GM12878 (cell line): ENCODE results near the gene PCSK6. TPM values are rescaled to one million over a fixed set of nuclear protein-coding genes. Genes with fewer than 3 reads are reported as not detected.

Experiments
- ATAC-seq: fragments of 200-7000 bp; cut with Tn5 transposase; 3 replicates; pipeline ENCODE4 v1.9.1; 2020; ENCODE audit warnings: mild to moderate bottlenecking, moderate library complexity
- BruUV-seq: library from RNA; stranded (reverse); fragments of 400-500 nt; replicated peaks from 2 replicates; lab custom pipeline; 2021; lab: Mats Ljungman, UMichigan
- CTCF ChIA-PET: fragments of 300-600 bp; sonication (Branson Sonifier 250); formaldehyde crosslinking; extraction: SDS; loops from one replicate; lab custom pipeline; 2021; ENCODE audit warnings: inconsistent platforms; lab: Yijun Ruan, JAX
- POLR2A ChIA-PET: fragments of 350-600 bp; formaldehyde crosslinking; extraction: SDS; loops from one replicate; lab custom pipeline; 2021; ENCODE audit warnings: inconsistent platforms; lab: Charles Lee
- RAD21 ChIA-PET: fragments of 300-600 bp; sonication (Branson Sonifier 250); formaldehyde crosslinking; loops from one replicate; lab custom pipeline; 2023; ENCODE audit warnings: antibody characterized with exemption; ENCODE audit not compliant: unreplicated experiment; lab: Charles Lee
- SMC1A ChIA-PET: fragments of 300-600 bp; sonication (Branson Sonifier 250); formaldehyde crosslinking; loops from one replicate; lab custom pipeline; 2023; ENCODE audit not compliant: unreplicated experiment, uncharacterized antibody; lab: Charles Lee
- DNase-seq: peaks from one replicate; pipeline ENCODE4 v3.0.0-alpha.2; 2011; ENCODE audit warnings: low read depth, low spot score
- FAIRE-seq: peaks from 3 replicates; lab custom pipeline; 2011; peaks lifted over from hg19 to GRCh38; lab: Jason Lieb, UNC
- H2AFZ ChIP-seq: 2 replicates; pipeline ENCODE4 v1.6.0; 2011; ENCODE audit warnings: low read depth, low read length, control low read depth; ENCODE audit not compliant: control insufficient read depth
- H3K27ac ChIP-seq: 2 replicates; pipeline ENCODE4 v1.5.1; 2011; ENCODE audit warnings: control low read depth; ENCODE audit not compliant: control insufficient read depth, insufficient read depth
- H3K27me3 ChIP-seq, 2 experiments: replicated peaks in 1 of 2; 2 replicates each; pipeline versions ENCODE4 v1.6.0 to v1.6.1; 2011; ENCODE audit warnings: low read length in 1 of 2; ENCODE audit not compliant: control insufficient read depth in 2 of 2, insufficient read depth in 2 of 2
- H3K36me3 ChIP-seq, 2 experiments: 2 replicates each; pipeline ENCODE4 v1.5.1; 2011; ENCODE audit warnings: low read length in 1 of 2; ENCODE audit not compliant: control insufficient read depth in 2 of 2, insufficient read depth in 2 of 2
- H3K4me1 ChIP-seq: 2 replicates; pipeline ENCODE4 v1.6.1; 2011; ENCODE audit warnings: mild to moderate bottlenecking, low read length, moderate library complexity, mixed read lengths; ENCODE audit not compliant: control insufficient read depth, insufficient read depth
- H3K4me2 ChIP-seq: 2 replicates; pipeline ENCODE4 v1.6.0; 2011; ENCODE audit warnings: control low read depth; ENCODE audit not compliant: control insufficient read depth, insufficient read depth
- H3K4me3 ChIP-seq: fragments of 200-600 bp; sonication (generic); 2 replicates; pipeline ENCODE4 v1.5.1; 2016
- H3K79me2 ChIP-seq: 2 replicates; pipeline ENCODE4 v1.6.0; 2011; ENCODE audit warnings: low read length; ENCODE audit not compliant: control insufficient read depth, insufficient read depth
- H3K9ac ChIP-seq: 2 replicates; pipeline ENCODE4 v1.8.0; 2011; ENCODE audit warnings: low read length, control low read depth, mixed read lengths; ENCODE audit not compliant: control insufficient read depth, insufficient read depth
- H3K9me3 ChIP-seq: replicated peaks from 3 replicates; pipeline ENCODE4 v1.5.1; 2011; ENCODE audit warnings: mild to moderate bottlenecking, low read length; ENCODE audit not compliant: control insufficient read depth, insufficient read depth
- H4K20me1 ChIP-seq: 2 replicates; pipeline ENCODE4 v1.6.0; 2011; ENCODE audit not compliant: control insufficient read depth, insufficient read depth
- CREM ChIP-seq: IDR thresholded peaks from 2 replicates; pipeline ENCODE4 v1.6.1; 2014; ENCODE audit warnings: antibody characterized with exemption, low read depth
- JUND ChIP-seq: IDR thresholded peaks from 2 replicates; pipeline ENCODE4 v1.6.1; 2012; ENCODE audit warnings: low read depth, mild to moderate bottlenecking, low read length, improper control_type of control experiment, moderate library complexity
- ZNF384 ChIP-seq: IDR thresholded peaks from 2 replicates; pipeline ENCODE4 v1.6.1; 2012; ENCODE audit warnings: low read depth, mild to moderate bottlenecking, low read length, improper control_type of control experiment, borderline replicate concordance
- WGBS: methylation state at CpG from one replicate; pipeline ENCODE4 v1.1.6; 2016; ENCODE audit warnings: low lambda C conversion rate; ENCODE audit not compliant: insufficient replicate concordance, insufficient coverage; ENCODE audit errors: missing lambda C conversion rate; 5-methylcytosine and 5-hydroxymethylcytosine counted together
- in situ Hi-C: fragments of 300-500 bp; cut with MboI; formaldehyde crosslinking; loops from 9 replicates; pipeline ENCODE4 v1.14.3; 2018; ENCODE audit warnings: mixed read lengths
- intact Hi-C: fragments of 100-400 bp; cut with micrococcal nuclease; formaldehyde crosslinking; loops from one replicate; pipeline ENCODE4 v1.14.2; 2022; ENCODE audit not compliant: unreplicated experiment
- polyA plus RNA-seq, 11 experiments: library from polyadenylated mRNA; depleted of rRNA in 4 of 11; unstranded in 6 of 11; stranded (reverse) in 5 of 11; fragments of >200 nt; fragmentation: Nextera tagmentation in 4 of 11; fragmentation: Illumina TruSeq in 1 of 11; extraction: Ambion mirVana in 4 of 11; extraction: Trizol in 1 of 11; gene quantifications; 1 replicate in 1 of 11; 2 replicates in 10 of 11; pipeline versions ENCODE4 v1.2.1 to v1.2.3, GENCODE V29; 2011 to 2016; ENCODE audit warnings: inconsistent platforms in 2 of 11, missing spikeins in 2 of 11, low read depth in 1 of 11
- total RNA-seq, 4 experiments: library from RNA; depleted of rRNA in 3 of 4; stranded (reverse); fragments of >200 nt in 3 of 4; fragmentation: Illumina TruSeq in 1 of 4; extraction: Trizol in 1 of 4; gene quantifications; 2 replicates each; pipeline versions ENCODE4 v1.2.1 to v1.2.3, GENCODE V29; 2013 to 2021
- TF ChIP-seq, protein P1 (sequence below): fragments of 450-650 bp; IDR thresholded peaks from 2 replicates; pipeline ENCODE4 v1.6.1; 2018; ENCODE audit warnings: mild to moderate bottlenecking, low read depth, moderate library complexity; ENCODE audit not compliant: partially characterized antibody

The PCSK6 gene
- total and polyA plus RNA-seq, 10 of the 15 experiments (the other 5 are each of a cell fraction or from before 2014, with no cell fraction given) = 0.19 to 0.67 (median 0.25) TPM; not detected in 4

DNA sequence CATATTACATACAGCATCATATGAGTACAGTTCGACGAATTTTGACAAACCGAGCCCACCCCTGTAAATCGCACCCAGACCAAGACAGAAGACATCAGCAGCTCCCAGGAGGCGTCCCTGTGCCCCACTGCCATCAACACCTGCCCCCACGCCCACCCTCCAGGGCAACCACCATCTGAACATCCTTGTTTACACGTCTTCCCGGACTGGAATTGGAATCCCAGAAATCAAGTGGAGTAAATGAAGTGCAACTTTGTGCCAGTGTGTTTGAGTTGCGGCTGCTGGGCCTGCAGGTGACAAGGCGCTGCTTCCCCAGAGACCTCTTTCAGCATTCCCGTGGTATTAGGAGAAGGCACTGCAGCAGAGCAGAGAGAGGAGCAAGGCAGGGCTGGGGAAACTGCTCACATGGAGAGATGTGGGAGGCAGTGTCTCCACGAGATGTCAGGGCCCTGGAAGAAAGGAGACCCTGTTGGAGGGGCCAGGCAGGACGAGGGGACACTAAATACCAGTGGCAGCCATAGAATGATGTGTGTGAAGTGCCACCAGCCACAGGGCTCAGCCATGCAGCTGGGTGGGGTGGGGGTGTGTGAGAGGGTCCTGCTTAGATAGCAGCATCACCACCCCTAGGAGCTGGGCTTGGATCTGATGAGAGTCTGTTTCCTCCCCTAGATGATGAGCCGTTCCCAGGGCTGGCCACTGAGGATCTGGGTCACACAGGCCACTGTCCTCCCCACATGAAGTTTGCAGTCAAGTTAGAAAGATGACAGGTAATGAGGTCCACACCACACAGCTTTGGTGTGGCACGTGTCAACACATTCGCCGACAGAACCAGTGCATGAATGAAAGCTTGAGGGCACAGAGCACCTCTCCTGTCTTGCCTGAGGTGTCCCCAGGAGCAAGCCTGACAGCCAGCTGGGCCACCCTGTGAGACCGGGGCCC lies 33.4 kb upstream of the PCSK6 start:
- SMC1A ChIA-PET = no interaction called here
- Histone ChIP-seq H3K9ac (no peak overlapping the region), H3K27ac (no peak overlapping the region), H3K9me3 (no peaks in the 10 kb centered on the region), H4K20me1 (no peaks in the 10 kb centered on the region; the same call in 1 of the 2 replicates), H3K4me1 (no peaks in the 10 kb centered on the region), H3K4me2 (no peak overlapping the region), H3K27me3 (peaks cover 0 to 9% of the 10 kb centered on the region in 2 experiments; a peak in 1 of 4 replicates), H3K36me3 (no peaks in the 10 kb centered on the region), H3K4me3 (no peak overlapping the region), H3K79me2 (no peaks in the 10 kb centered on the region), H2AFZ (no peak overlapping the region)
- RAD21 ChIA-PET = no interaction called here
- in situ Hi-C loops (no loop called here), intact Hi-C loops (no loop called here)
- FAIRE-seq (no peak), ATAC-seq (no peak), DNase-seq (no peak)
- no TSS peak for BruUV-seq
- 30% methylated on average over 18 of the region's 18 CpGs for WGBS
- TF ChIP-seq ZNF384 (no peak), CREM (no peak), JUND (no peak)
- TF ChIP-seq, protein P1, sequence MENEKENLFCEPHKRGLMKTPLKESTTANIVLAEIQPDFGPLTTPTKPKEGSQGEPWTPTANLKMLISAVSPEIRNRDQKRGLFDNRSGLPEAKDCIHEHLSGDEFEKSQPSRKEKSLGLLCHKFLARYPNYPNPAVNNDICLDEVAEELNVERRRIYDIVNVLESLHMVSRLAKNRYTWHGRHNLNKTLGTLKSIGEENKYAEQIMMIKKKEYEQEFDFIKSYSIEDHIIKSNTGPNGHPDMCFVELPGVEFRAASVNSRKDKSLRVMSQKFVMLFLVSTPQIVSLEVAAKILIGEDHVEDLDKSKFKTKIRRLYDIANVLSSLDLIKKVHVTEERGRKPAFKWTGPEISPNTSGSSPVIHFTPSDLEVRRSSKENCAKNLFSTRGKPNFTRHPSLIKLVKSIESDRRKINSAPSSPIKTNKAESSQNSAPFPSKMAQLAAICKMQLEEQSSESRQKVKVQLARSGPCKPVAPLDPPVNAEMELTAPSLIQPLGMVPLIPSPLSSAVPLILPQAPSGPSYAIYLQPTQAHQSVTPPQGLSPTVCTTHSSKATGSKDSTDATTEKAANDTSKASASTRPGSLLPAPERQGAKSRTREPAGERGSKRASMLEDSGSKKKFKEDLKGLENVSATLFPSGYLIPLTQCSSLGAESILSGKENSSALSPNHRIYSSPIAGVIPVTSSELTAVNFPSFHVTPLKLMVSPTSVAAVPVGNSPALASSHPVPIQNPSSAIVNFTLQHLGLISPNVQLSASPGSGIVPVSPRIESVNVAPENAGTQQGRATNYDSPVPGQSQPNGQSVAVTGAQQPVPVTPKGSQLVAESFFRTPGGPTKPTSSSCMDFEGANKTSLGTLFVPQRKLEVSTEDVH = no peak
- CTCF ChIA-PET = no interaction called here
- POLR2A ChIA-PET = no interaction called here
